ENCODE measurements around the gene PRRX1.

Gene PRRX1

DNA sequence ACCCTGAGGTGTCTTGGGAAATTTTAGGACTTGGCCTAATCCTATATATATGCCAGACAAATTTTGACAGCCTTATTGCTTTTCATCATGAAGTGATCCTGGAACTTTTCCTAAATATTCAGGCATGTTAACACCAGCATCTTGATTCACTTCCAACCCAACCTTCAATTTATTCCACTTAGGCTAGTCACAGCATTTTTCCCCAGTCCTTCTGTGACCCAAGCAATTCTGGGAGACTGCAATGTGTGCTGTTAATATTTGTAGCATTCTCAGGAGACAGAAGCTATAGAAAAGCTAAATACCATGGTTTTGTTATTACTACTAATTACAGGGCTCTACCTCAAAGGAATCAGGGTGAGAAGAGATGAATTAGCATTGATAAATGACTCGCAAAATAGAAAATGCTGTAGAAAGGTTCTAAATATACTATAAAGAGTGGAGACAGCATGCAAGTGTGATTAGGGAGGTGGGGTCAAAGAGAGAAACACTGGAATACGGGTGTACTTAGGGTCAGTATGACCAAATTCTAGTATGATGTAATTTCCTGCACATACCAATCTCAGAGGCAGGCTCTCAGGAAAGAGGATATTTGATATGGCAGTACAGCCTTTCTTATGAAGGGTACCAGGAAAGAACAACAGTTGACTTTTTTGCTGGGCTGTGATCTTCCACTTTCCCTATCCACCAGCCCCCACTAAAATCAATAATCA is 29.1 kb downstream of the PRRX1 start:
- DNase-seq (ENCODE audit: low spot score) = no peak

- DNase-seq (ENCODE audit: low spot score) = no peak
These were observed 30.4 kb downstream of the PRRX1 start for GRCh38 chr1:170694172-170694926.

GRCh38 chr1:170695955-170696590 is 32.1 kb downstream of the PRRX1 start:
- no peak for DNase-seq (ENCODE audit: low spot score)

- no peak for DNase-seq (ENCODE audit: low spot score)
These were observed 32.8 kb downstream of the PRRX1 start for GRCh38 chr1:170696591-170697290.

GRCh38 chr1:170697316-170697715 is 33.4 kb downstream of the PRRX1 start:
- DNase-seq (ENCODE audit: low spot score) = no peak

DNA sequence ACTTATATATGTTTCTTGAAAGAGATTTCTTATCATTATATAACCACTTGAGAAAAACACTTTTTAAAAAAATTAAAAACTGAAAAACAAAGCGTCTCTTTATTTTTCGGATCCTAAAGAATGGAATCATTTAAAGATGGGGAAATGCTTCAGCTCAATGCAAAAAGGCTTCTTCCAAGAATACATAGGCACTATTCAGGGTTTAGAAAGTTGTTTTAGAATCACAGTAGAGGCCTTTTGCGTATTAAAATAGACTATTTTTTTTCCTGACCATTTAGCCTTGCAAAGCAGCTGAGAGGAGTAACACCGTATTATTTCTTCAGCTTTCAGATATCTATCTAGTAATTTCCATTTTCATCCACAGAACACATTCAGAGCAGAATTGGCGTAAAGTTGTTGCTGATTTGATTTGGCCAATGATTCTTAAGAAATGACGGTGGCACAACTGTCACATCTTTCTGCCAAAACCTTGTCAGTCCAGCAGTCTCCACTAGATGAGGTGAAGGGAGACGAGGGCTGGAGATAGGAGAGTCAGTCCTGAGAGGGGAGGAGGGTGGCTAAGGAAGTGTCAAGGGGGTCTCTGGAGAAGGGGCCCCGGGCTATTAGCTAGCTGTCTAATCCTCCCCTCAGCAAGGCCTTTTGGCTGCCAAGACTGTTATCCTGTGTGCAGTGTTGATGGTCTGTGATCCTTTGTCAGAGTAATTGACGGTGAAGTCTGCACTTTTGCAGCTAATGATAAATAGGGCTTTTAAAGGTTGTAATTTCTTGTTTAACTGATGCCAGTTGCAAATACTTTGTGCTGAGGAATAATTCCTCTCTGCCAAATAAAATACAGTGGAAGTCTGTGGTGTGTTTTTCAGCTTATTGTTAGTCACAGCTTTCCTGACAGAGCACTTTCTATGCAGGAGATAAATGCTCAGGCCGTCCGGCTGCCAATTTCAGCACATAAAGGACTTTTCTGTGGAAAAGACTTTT is 34.7 kb downstream of the PRRX1 start:
- peak; percentile 51 for DNase-seq (ENCODE audit: low spot score)

DNA sequence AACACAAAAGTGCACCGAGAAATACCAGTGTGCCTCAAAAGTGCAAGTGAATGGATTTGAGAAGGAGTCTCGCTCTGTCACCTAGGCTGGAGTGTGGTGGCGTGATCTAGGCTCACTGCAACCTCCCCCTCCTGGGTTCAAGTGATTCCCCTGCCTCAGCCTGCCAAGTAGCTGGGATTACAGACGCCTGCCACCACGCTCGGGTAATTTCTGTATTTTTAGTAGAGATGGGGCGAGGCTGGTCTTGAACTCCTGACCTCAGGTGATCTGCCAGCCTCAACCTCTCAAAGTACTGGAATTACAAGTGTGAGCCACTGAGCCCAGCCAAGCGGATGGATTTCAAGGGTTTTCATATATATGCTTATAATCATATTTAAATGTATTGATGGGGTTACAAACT is 35.8 kb downstream of the PRRX1 start:
- DNase-seq (ENCODE audit: low spot score) = no peak

- no peak for DNase-seq (ENCODE audit: low spot score)
These were observed 37.1 kb downstream of the PRRX1 start for GRCh38 chr1:170700842-170701615.

- DNase-seq (ENCODE audit: low spot score) = no peak
These were observed 38.0 kb downstream of the PRRX1 start for GRCh38 chr1:170701962-170702361.

DNA sequence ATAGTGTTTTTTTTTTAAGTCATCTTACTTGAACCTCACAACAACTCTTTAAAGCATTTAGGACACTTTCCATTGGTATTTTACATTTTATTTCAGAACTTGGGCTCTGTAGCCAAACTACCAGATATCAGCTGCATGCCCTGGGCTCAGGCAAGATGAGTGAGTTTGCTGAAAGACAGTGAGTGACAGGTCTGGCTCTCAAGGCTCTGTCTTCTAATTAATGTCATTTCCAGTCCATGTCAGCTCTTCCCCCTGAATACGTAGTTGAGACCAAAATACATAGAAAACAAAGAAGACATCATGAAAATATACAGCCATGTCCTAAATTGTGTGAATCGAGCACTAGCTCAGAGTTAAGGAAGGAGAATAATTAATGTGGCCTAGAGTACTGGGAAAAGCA is 39.7 kb downstream of the PRRX1 start:
- no peak for DNase-seq (ENCODE audit: low spot score)

- no peak for DNase-seq (ENCODE audit: low spot score)
These were observed 40.3 kb downstream of the PRRX1 start for GRCh38 chr1:170704256-170704655.

- DNase-seq (ENCODE audit: low spot score) = no peak
These were observed 42.0 kb downstream of the PRRX1 start for GRCh38 chr1:170705981-170706380.

DNA sequence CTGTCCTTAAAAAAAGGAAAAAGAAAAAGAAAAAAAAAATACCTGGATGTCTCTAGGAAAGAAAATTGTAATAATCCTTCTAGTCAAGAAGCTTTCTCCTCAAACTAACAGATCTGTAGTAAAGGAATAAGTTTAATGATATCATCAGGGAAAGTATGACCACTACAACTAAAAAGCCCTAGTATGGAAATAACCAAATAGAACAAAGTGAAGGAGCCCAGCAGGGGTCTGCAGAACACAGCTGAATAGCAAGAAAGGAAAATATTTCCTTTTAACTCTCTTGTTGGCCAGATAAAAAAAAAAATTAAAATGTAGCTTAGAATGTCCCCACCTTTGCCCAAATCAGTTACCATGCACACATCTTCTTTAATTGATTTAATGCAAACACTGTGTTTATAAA is 43.2 kb downstream of the PRRX1 start:
- DNase-seq (ENCODE audit: low spot score) = no peak

- DNase-seq (ENCODE audit: low spot score) = no peak
These were observed 44.2 kb downstream of the PRRX1 start for GRCh38 chr1:170707959-170708655.

DNA sequence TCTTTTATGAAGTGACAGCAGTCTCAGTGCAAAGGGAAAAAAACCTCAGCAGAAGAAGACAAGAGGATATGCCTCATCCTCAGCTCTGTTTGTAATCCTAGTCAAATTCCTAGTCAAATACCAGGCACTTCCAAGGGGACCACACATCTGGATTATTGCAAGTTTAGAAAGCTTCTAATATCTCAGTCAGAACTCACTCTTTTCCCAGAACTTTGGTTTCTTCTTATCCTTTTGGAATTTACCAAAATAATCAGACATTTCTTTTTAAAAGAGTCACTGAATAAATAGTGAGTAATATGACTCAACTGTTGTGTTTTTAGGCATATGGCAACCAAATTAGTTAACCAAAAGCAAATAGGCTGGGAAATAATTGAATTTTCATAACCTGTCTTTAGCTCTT is 47.8 kb downstream of the PRRX1 start:
- no peak for DNase-seq (ENCODE audit: low spot score)

GRCh38 chr1:170714163-170714562 is 50.2 kb downstream of the PRRX1 start:
- DNase-seq (ENCODE audit: low spot score) = no peak

DNA sequence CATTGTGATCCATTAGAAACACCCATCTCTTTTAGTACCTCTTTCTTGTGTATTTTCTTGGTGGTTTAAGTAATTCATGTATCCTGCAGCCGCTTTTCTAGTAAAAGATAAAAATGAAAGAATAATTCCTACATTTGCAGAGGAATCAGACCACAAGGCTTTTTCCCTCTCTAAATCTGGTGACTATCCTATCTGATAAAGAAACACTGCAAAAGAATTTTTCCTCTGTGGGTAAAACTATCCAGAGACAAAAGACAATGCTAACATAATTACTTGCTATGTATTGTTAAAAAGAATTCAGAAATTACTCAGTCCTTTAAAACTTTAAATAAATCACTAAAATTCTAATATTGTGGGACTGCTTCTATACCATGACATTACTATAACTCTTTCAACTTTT is 51.0 kb downstream of the PRRX1 start:
- DNase-seq (ENCODE audit: low spot score) = no peak

DNA sequence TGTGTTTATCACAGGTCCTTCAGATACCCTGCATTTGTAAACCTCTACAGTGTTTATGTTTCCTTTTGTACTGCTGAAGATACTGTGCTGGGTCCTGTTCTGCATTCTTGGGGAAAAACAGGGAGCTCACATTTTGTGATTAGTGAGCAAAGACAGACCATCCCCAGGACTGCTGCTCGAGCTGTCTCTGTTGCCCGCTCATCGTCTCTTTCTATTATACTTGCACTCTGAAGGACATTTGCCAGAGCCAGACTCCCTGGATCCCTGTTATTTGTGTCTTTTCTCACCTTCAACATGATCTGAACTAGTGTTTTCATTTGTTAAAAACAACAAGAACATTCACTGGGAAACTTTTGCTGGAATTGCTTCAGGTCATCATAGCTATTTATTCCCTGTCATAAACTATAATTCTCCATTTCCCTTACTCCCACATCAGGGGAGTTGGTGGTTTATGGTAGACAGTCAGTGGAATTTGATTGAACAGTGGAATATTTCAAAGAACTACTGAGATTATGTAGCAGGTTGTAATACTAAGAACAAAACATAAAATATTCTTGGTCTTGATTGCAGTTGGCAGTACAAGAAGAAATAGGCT is 53.0 kb downstream of the PRRX1 start:
- no peak for DNase-seq (ENCODE audit: low spot score)

- no peak for DNase-seq (ENCODE audit: low spot score)
These were observed 56.7 kb downstream of the PRRX1 start for GRCh38 chr1:170720661-170721060.

DNA sequence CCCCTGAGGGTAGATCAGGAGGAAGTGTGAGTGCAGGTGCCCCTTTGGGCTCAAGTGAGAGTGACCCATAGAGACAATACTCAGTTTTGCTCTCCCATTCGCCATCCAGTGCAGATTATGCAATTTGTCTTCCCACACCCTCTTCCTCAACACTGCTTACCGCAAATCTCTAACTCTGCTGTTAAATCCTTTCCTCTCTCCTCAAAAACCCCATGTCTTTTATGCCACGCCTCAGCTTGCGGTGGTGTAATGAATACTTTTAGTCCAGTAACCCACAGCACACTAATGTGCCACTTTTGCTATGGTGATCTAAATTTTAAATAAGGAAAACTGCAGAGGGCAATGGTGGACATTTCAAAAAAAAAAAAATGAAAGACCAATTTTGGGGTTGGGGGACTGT is 57.7 kb downstream of the PRRX1 start:
- no peak for DNase-seq (ENCODE audit: low spot score)

All from ecto neural progenitor cell (in vitro differentiated cells).